DND-41 (cell line): ENCODE data around the gene KHDC4.

ENCODE experiments used
- ATAC-seq: fragments of 200-7000 bp; cut with Tn5 transposase; 3 replicates; pipeline ENCODE4 v1.9.1; 2021; ENCODE audit warnings: low read depth; ENCODE audit not compliant: insufficient read depth
- DNase-seq: peaks from one replicate; pipeline ENCODE4 v3.0.0-alpha.2; 2020
- H2AFZ ChIP-seq: 2 replicates; pipeline ENCODE4 v1.6.0; 2012; ENCODE audit warnings: low read depth, low read length
- H3K27ac ChIP-seq: 2 replicates; pipeline ENCODE4 v1.5.1; 2012; ENCODE audit warnings: low read length, inconsistent platforms
- H3K27me3 ChIP-seq: fragments of 200-600 bp; sonication (generic); 2 replicates; pipeline ENCODE4 v1.6.0; 2012; ENCODE audit warnings: low read length, mild to moderate bottlenecking, inconsistent platforms; ENCODE audit not compliant: insufficient read depth, poor library complexity
- H3K36me3 ChIP-seq: 2 replicates; pipeline ENCODE4 v1.5.1; 2012; ENCODE audit warnings: low read length, inconsistent platforms; ENCODE audit not compliant: insufficient read depth
- H3K4me1 ChIP-seq: 2 replicates; pipeline ENCODE4 v1.5.1; 2012; ENCODE audit warnings: mild to moderate bottlenecking, low read length; ENCODE audit not compliant: insufficient read depth
- H3K4me2 ChIP-seq: 2 replicates; pipeline ENCODE4 v1.6.0; 2012; ENCODE audit warnings: mild to moderate bottlenecking, moderate library complexity, low read length, inconsistent platforms; ENCODE audit not compliant: insufficient read depth
- H3K4me3 ChIP-seq, 2 experiments: fragments of 200-600 bp in 1 of 2; shearing (Covaris generic) in 1 of 2; 2 replicates each; pipeline ENCODE4 v1.5.1; 2012 to 2016; ENCODE audit warnings: inconsistent platforms in 2 of 2, low read length in 2 of 2, mild to moderate bottlenecking in 2 of 2, low read depth in 1 of 2, moderate library complexity in 1 of 2
- H3K79me2 ChIP-seq: 2 replicates; pipeline ENCODE4 v1.6.0; 2012; ENCODE audit warnings: low read length, inconsistent platforms; ENCODE audit not compliant: insufficient read depth
- H3K9ac ChIP-seq: 2 replicates; pipeline ENCODE4 v1.6.0; 2012; ENCODE audit warnings: low read depth, mild to moderate bottlenecking, inconsistent platforms, low read length, moderate library complexity
- H3K9me3 ChIP-seq: 2 replicates; pipeline ENCODE4 v1.5.1; 2012; ENCODE audit warnings: low read length, moderate library complexity, mild to moderate bottlenecking, inconsistent platforms; ENCODE audit not compliant: insufficient read depth, severe bottlenecking
- H4K20me1 ChIP-seq: 2 replicates; pipeline ENCODE4 v1.6.0; 2012; ENCODE audit warnings: low read length; ENCODE audit not compliant: insufficient read depth
- CTCF ChIP-seq: IDR thresholded peaks from 2 replicates; pipeline ENCODE4 v1.5.1; 2012; ENCODE audit warnings: borderline replicate concordance, low read length, moderate library complexity, mild to moderate bottlenecking; ENCODE audit not compliant: poor library complexity, severe bottlenecking; ENCODE audit errors: extremely low read depth
- EZH2 ChIP-seq: IDR thresholded peaks from 3 replicates; pipeline ENCODE4 v1.6.1; 2012; ENCODE audit warnings: borderline replicate concordance, low read depth, mild to moderate bottlenecking, moderate library complexity, low read length, inconsistent platforms; ENCODE audit not compliant: severe bottlenecking

Gene KHDC4

GRCh38 chr1:155934097-155934935, at the start of gene KHDC4:
TSS of gene KHDC4 (minus strand) at chr1:155934413. CDS start at chr1:155934373, 40 bp downstream.
- Histone ChIP-seq H3K27me3 (no peaks in the 10 kb centered on the region), H3K36me3 (peaks cover 47% of the 10 kb centered on the region), H3K79me2 (peaks cover 58% of the 10 kb centered on the region), H3K4me3 (peak within 1 kb of the TSS; percentile 78 to 81), H3K27ac (peak within 1 kb of the TSS; percentile 97), H3K9ac (peak within 1 kb of the TSS; percentile 88), H3K4me2 (peak within 1 kb of the TSS; percentile 94), H2AFZ (peak within 1 kb of the TSS; percentile 91), H4K20me1 (peaks cover 36% of the 10 kb centered on the region), H3K4me1 (peaks cover 46% of the 10 kb centered on the region), H3K9me3 (no peaks in the 10 kb centered on the region)
- ATAC-seq (peak; percentile 95), DNase-seq (peak; percentile 97)
- TF ChIP-seq EZH2 (no peak), CTCF (peak; percentile 54)

- Histone ChIP-seq H3K27ac (no peak overlapping the region), H3K4me2 (no peak overlapping the region), H3K36me3 (no peaks in the 10 kb centered on the region), H3K4me1 (peaks cover 15% of the 10 kb centered on the region), H4K20me1 (no peaks in the 10 kb centered on the region), H3K4me3 (no peak overlapping the region), H3K9ac (no peak overlapping the region), H3K27me3 (no peaks in the 10 kb centered on the region), H3K79me2 (peaks cover 10% of the 10 kb centered on the region), H2AFZ (no peak overlapping the region), H3K9me3 (no peaks in the 10 kb centered on the region)
- ATAC-seq (0 out of 3 replicates have a peak, but pooled peaks have one; percentile 12), DNase-seq (no peak)
- TF ChIP-seq CTCF (no peak), EZH2 (no peak)
Observed at GRCh38 chr1:155983191-155984024, 49.2 kb upstream of the KHDC4 start.

- peaks cover 23% of the 10 kb centered on the region for H3K79me2 ChIP-seq
Observed at GRCh38 chr1:155982106-155982505, 47.9 kb upstream of the KHDC4 start.

More at GRCh38 chr1:155982106-155982505, 47.9 kb upstream of the KHDC4 start:
- peaks cover 2% of the 10 kb centered on the region; the same call in 1 of the 2 replicates for H3K36me3 ChIP-seq
- H3K4me3 ChIP-seq = no peak overlapping the region
- no peaks in the 10 kb centered on the region for H3K27me3 ChIP-seq
- no peak overlapping the region for H2AFZ ChIP-seq
- H3K9ac ChIP-seq = no peak overlapping the region
- no peak for ATAC-seq
- no peak overlapping the region for H3K4me2 ChIP-seq
- H3K4me1 ChIP-seq = peaks cover 22% of the 10 kb centered on the region
- no peaks in the 10 kb centered on the region for H3K9me3 ChIP-seq
- peaks cover 6% of the 10 kb centered on the region; the same call in 1 of the 2 replicates for H4K20me1 ChIP-seq
- H3K27ac ChIP-seq = no peak overlapping the region
- TF ChIP-seq EZH2 = no peak
- TF ChIP-seq CTCF = no peak
- no peak for DNase-seq
